OCI-M2 (cell line): ENCODE data around the gene KCNG2.

Source experiments
- DNase-seq: peaks from one replicate; lab custom pipeline; 2025; ENCODE audit not compliant: unreplicated experiment; lab: John Stamatoyannopoulos, UW

The KCNG2 gene

GRCh38 chr18:79937103-79937860 lies 139.5 kb downstream of the KCNG2 start:
- DNase-seq: no peak

- no peak for DNase-seq
Measured at GRCh38 chr18:79938196-79938595, 140.5 kb downstream of the KCNG2 start.

- DNase-seq: no peak
Measured at GRCh38 chr18:79939096-79939495, 141.4 kb downstream of the KCNG2 start.

GRCh38 chr18:79940126-79940813 lies 142.5 kb downstream of the KCNG2 start:
- no peak for DNase-seq

- DNase-seq: no peak
Measured at GRCh38 chr18:79940814-79941472, 143.2 kb downstream of the KCNG2 start.

GRCh38 chr18:79941473-79942119 lies 143.9 kb downstream of the KCNG2 start:
- no peak for DNase-seq

- no peak for DNase-seq
Measured at GRCh38 chr18:79942211-79942610, 144.5 kb downstream of the KCNG2 start.

GRCh38 chr18:79942786-79943607 lies 145.3 kb downstream of the KCNG2 start:
- DNase-seq: no peak

- DNase-seq: no peak
Measured at GRCh38 chr18:79943608-79944125, 145.9 kb downstream of the KCNG2 start.

GRCh38 chr18:79944126-79944731 lies 146.5 kb downstream of the KCNG2 start:
- no peak for DNase-seq

GRCh38 chr18:79944746-79945117 lies 147.0 kb downstream of the KCNG2 start:
- no peak for DNase-seq

GRCh38 chr18:79945118-79946042 lies 147.6 kb downstream of the KCNG2 start:
- no peak for DNase-seq

GRCh38 chr18:79947054-79947755 lies 149.5 kb downstream of the KCNG2 start:
- DNase-seq: no peak

GRCh38 chr18:79947881-79948610 lies 150.3 kb downstream of the KCNG2 start:
- DNase-seq: no peak

GRCh38 chr18:79948719-79949411 lies 151.1 kb downstream of the KCNG2 start:
- no peak for DNase-seq
